Peyer's patch (tissue), 4 donors: ENCODE measurements around the gene LRRC8E. TPM values are rescaled to one million over a fixed set of nuclear protein-coding genes. Genes with fewer than 3 reads are reported as not detected.

Experiments used
- DNase-seq, 3 donors: peaks; one replicate each; pipeline ENCODE4 v3.0.0-alpha.2; 2017 to 2019
- H3K27ac ChIP-seq, 4 donors: fragments of 200-600 bp; sonication (generic); one replicate each; pipeline ENCODE4 v1.5.1; 2016 to 2019
- H3K27me3 ChIP-seq, 2 donors: fragments of 200-600 bp; sonication (generic); one replicate each; pipeline ENCODE4 v1.5.1; 2019
- H3K36me3 ChIP-seq, 3 donors: fragments of 200-600 bp; sonication (generic); one replicate each; pipeline ENCODE4 v1.5.1; 2016 to 2019
- H3K4me1 ChIP-seq, 4 donors: fragments of 200-600 bp; sonication (generic); one replicate each; pipeline ENCODE4 v1.5.1; 2016 to 2019
- H3K4me3 ChIP-seq, 4 donors: fragments of 200-600 bp; sonication (generic); 1 replicate in 3 of 4; 2 replicates in 1 of 4; pipeline ENCODE4 v1.5.1; 2016 to 2019; ENCODE audit warnings: mild to moderate bottlenecking in 1 of 4
- H3K9me3 ChIP-seq, 4 donors: fragments of 200-600 bp; sonication (generic); one replicate each; pipeline ENCODE4 v1.5.1; 2016 to 2019; ENCODE audit warnings: mild to moderate bottlenecking in 1 of 4
- POLR2A ChIP-seq, 2 donors: fragments of 450-650 bp; IDR thresholded peaks; one replicate each; pipeline ENCODE4 v1.5.1; 2017; ENCODE audit warnings: antibody characterized with exemption in 2 of 2, mild to moderate bottlenecking in 2 of 2, moderate library complexity in 2 of 2
- total RNA-seq, 4 donors: library from RNA; depleted of rRNA; stranded (reverse); fragments of >200 nt; gene quantifications; one replicate each; pipeline ENCODE4 v1.1.0, GENCODE V29; 2016
- TF ChIP-seq, protein P1 (sequence below), 6 experiments: fragments of 450-650 bp in 4 of 6; fragments of 200-600 bp in 2 of 6; sonication (generic) in 1 of 6; IDR thresholded peaks; one replicate each; pipeline ENCODE4 v1.5.1; 2017 to 2019; ENCODE audit warnings: antibody characterized with exemption in 6 of 6, mild to moderate bottlenecking in 3 of 6, moderate library complexity in 1 of 6

LRRC8E gene
- total RNA-seq, 4 donors from 2014 or later, result 0.57 to 0.88 (median 0.80) TPM; not detected in 1

DNA sequence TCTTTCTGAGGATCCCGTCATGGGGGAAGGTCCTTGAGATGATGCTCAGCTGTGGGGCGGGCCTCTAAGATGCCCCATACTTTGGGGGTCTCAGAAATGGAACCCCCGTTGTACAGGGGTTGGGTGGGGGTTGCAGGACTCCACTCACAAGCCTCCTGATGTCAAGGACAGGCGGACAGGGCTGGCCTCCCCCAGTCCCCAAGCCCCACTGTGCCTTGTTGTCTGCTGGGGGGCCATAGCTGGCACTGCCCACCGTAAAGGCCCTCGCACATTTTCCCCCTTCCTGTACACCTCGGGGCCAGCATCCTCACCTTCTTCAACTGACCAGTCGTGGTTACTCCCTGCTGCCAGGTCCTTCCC is 34.5 kb downstream of the LRRC8E start:
- Histone ChIP-seq H3K27me3 (peaks cover 0 to 6% of the 10 kb centered on the region in 2 donors), H3K4me1 (peaks cover 2 to 42% (median 25%) of the 10 kb centered on the region in 4 donors), H3K4me3 (no peak overlapping the region), H3K36me3 (peaks cover 0 to 20% (median 0%) of the 10 kb centered on the region in 3 donors), H3K27ac (no peak overlapping the region), H3K9me3 (no peaks in the 10 kb centered on the region)
- TF ChIP-seq, protein P1, sequence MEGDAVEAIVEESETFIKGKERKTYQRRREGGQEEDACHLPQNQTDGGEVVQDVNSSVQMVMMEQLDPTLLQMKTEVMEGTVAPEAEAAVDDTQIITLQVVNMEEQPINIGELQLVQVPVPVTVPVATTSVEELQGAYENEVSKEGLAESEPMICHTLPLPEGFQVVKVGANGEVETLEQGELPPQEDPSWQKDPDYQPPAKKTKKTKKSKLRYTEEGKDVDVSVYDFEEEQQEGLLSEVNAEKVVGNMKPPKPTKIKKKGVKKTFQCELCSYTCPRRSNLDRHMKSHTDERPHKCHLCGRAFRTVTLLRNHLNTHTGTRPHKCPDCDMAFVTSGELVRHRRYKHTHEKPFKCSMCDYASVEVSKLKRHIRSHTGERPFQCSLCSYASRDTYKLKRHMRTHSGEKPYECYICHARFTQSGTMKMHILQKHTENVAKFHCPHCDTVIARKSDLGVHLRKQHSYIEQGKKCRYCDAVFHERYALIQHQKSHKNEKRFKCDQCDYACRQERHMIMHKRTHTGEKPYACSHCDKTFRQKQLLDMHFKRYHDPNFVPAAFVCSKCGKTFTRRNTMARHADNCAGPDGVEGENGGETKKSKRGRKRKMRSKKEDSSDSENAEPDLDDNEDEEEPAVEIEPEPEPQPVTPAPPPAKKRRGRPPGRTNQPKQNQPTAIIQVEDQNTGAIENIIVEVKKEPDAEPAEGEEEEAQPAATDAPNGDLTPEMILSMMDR (IDR thresholded peaks at IDR 0.05), result no peak
- no peak for TF ChIP-seq POLR2A (IDR thresholded peaks at IDR 0.05)
- DNase-seq, result no peak

DNA sequence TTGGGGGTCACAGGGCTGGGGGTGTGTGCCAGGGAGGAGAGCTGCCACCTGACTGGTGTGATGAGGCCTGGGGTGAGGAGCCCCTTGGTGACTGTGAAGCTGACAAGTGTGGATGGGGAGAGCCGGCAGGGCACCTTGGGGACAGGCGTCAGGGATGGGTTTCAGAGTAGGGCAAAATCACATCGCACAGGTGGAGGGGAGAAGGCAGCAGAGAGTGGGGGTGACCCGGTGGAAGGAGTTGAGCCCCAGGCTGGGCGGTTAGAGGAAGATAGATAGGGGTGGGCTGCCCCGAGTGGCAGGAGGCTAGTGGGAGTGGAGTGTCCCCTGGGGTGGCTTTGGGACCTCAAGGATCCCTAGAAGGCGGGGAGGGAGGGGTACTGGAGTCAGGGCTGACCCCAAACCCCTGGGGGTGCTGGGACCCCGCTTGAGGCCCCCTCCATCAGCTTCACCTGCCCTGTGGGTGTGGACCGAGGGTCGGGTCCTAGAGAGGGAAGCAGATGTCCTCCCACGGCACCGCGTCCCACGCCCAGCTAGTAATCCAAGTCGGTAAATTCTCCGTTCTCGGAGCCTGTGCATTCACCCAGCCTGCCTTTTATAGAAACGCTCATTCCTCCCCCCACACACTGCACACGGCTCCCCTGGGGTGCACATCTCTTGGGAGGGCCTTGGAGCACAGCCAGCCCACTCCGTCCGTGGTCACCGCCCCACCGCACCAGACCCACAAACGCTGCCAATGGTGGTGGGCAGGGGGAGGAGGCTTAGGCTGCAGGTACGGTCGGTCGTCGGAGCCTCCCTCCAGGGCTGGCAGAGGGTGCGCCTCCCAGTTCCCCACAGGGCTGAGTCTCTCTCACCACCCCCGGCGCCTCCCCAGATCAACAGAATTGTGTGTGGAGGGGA is 35.2 kb downstream of the LRRC8E start:
- Histone ChIP-seq H3K4me1 (peaks cover 0 to 37% (median 23%) of the 10 kb centered on the region in 4 donors), H3K9me3 (no peaks in the 10 kb centered on the region), H3K36me3 (peaks cover 0 to 20% (median 0%) of the 10 kb centered on the region in 3 donors), H3K27ac (peak overlapping the region in 1 of 4 donors; percentile 24), H3K4me3 (no peak overlapping the region), H3K27me3 (no peaks in the 10 kb centered on the region)
- TF ChIP-seq POLR2A (IDR thresholded peaks at IDR 0.05), result no peak
- TF ChIP-seq, protein P1 (IDR thresholded peaks at IDR 0.05), result no peak
- no peak for DNase-seq

DNA sequence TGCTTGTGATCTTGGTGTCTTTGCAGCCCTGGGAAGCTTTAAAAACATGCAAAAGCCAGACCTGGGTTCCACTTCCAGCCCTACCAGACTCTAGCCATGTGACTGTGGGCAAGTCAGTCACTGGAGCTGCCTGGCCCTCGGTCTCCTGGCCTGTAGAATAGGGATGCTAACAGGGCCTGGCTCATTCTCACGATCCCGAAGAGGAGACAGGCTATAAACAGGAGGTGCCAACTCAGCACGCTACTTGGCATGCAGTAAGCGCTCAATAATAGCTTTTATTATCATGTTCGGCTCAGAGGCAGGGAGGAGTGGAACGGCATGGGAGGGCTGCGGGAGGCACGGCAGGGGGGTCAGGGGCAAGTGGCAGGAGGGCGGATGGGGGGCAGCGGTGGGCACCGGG is 35.9 kb downstream of the LRRC8E start:
- peaks cover 0 to 20% (median 0%) of the 10 kb centered on the region in 3 donors for H3K36me3 ChIP-seq
- no peaks in the 10 kb centered on the region for H3K9me3 ChIP-seq
- no peaks in the 10 kb centered on the region for H3K27me3 ChIP-seq
- TF ChIP-seq, protein P1 (IDR thresholded peaks at IDR 0.05), result no peak
- TF ChIP-seq POLR2A (IDR thresholded peaks at IDR 0.05), result no peak
- H3K4me1 ChIP-seq, result peaks cover 0 to 37% (median 23%) of the 10 kb centered on the region in 4 donors
- H3K4me3 ChIP-seq, result no peak overlapping the region
- DNase-seq, result no peak
- no peak overlapping the region for H3K27ac ChIP-seq

DNA sequence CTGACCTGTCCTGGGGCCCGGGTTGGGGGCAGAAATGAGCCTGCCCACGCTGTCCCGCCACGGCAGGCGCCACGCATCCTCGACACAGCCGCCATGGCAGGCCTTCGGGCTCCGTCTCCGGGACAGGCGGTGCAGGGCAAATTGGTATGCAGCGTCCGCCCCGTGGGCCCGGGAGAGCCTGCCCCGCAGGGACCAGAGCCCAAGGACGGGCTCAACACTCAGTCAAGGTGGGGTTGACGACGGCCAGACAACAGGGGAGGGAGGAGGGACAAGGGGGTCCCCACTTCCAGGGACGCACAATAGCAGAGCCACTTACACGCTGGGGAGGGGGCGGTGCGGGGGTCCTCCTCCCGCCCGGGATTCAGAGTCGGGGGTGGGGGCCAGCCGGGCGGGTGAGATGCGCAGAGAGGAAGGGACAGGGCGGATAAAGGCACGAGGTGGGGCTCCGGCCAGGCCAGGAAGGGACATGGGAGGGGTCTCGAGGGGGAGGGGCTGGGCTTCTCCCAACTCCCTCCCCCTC is 36.4 kb downstream of the LRRC8E start:
- H3K4me1 ChIP-seq, result peaks cover 0 to 37% (median 21%) of the 10 kb centered on the region in 4 donors
- H3K27me3 ChIP-seq, result no peaks in the 10 kb centered on the region
- no peak overlapping the region for H3K27ac ChIP-seq
- H3K4me3 ChIP-seq, result peak overlapping the region in 3 of 4 donors; percentile 59 to 65 (median 61)
- peaks cover 0 to 20% (median 0%) of the 10 kb centered on the region in 3 donors for H3K36me3 ChIP-seq
- DNase-seq, result no peak
- H3K9me3 ChIP-seq, result no peaks in the 10 kb centered on the region
- TF ChIP-seq, protein P1 (IDR thresholded peaks at IDR 0.05), result no peak
- TF ChIP-seq POLR2A (IDR thresholded peaks at IDR 0.05), result no peak

DNA sequence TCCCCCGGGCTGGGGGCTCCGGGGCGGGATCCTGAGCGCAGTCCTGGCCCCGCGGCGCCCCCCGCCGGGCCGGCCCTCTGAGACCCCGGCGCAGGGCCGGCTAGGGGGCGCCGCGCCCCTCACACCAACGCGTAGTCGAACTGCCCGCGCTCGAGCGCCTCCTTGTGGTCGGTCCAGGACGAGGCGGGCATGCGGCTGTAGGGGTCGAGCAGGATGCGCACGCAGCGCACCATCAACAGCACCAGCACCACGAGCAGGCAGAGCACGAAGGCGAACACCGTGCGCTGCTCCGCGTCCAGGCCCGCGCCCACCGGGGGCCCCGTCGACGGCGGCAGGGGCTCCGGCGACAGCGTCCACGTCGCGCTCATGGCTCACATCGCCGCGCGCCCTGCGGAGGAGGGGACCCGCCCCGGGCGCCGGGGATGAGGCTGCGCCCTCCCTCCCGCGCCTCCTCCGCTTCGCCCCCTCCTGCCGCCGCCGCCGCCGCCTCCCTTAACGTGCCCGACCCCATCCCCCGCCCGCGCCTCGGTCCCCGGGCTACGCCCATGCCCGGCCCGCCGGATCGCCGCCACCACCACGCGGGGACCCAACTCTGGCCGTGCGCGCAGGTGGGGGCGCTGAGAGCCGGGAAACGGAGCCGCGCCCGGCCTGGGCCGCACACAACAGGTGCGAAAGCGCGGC is 37.0 kb downstream of the LRRC8E start:
- H3K36me3 ChIP-seq, result peaks cover 0 to 21% (median 0%) of the 10 kb centered on the region in 3 donors
- H3K9me3 ChIP-seq, result no peaks in the 10 kb centered on the region
- TF ChIP-seq, protein P1 (IDR thresholded peaks at IDR 0.05), result peak; percentile 54 to 77 (median 70)
- no peak for TF ChIP-seq POLR2A (IDR thresholded peaks at IDR 0.05)
- no peaks in the 10 kb centered on the region for H3K27me3 ChIP-seq
- peak overlapping the region; percentile 29 to 65 (median 60) for H3K4me3 ChIP-seq
- peak; percentile 68 to 81 (median 76) for DNase-seq
- H3K4me1 ChIP-seq, result peaks cover 0 to 37% (median 20%) of the 10 kb centered on the region in 4 donors
- peak overlapping the region in 1 of 4 donors; percentile 23 for H3K27ac ChIP-seq
